NCI-H526 treated with DMSO at 0.1 percent for 48 hours (cell line): ENCODE measurements around the gene SERPINF2.
"Not testable (repeated sequence)": the region's sequence is repeated elsewhere in the genome, so short reads cannot be mapped to it uniquely, and the experiment has no call there.

ENCODE experiments used
- DNase-seq: peaks from one replicate; lab custom pipeline; 2025; lab: John Stamatoyannopoulos, UW

SERPINF2 gene

DNA sequence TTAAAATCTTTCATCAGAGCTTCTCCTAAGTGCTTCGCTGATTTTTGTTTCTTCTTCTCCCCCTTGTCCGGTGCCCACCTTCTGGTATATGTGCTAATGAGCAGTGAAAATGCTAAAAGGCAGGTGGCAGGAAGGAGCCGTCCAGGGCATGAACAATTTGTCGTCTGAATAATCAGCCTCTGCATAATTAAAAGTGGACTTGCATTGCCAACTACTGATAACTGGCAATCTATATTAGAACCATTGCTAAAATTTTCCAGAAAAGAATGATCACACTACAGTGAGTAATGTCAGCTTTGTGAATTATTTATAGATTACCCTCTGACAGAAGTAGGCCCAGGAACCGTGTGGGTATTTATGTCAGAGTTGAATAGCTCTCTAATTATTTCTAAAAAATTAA is 47.3 kb downstream of the SERPINF2 start:
- no peak for DNase-seq

DNA sequence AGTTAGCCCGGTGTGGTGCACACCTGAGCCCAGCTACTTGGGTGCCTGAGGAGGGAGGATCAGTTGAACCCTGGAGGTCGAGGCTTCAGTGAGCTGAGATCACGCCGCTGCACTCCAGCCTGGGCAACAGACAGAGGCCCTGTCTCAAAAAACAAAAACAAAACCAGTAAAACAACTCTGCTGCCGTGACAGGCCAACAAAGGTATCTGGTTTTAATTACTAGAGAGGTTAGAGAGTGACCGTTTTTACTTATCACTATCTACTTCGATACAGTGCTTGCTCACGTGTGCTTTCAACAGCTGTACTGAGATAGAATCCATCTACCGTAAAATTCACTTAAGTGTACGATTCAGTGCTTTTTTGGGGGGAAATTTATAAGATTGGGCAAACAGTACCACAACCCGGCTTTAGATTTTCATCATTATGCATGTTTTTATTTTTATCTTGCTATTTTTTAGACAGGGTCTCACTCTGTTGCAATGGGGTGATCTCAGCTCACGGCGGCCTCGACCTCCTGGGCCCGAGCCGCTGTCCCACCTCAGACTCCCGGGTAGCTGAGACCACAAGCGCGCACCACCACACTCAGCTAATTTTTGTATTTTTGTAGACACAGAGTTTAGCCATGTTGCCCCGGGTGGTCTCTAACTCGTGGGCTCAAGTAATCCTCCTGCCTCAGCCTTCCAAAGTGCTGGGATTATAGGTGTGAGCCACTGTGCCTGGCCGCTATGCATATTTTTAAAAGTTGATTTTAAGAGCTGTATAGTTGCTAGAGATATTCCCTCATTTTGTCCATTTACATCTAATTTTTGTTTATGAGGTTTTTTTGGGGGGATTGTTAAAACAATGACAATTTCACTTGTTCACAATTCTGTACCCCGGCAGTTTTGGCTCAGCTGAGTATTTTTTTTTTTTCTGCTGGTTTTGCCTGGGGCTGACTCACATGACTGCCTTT is 50.1 kb downstream of the SERPINF2 start:
- DNase-seq: peak; percentile 4

DNA sequence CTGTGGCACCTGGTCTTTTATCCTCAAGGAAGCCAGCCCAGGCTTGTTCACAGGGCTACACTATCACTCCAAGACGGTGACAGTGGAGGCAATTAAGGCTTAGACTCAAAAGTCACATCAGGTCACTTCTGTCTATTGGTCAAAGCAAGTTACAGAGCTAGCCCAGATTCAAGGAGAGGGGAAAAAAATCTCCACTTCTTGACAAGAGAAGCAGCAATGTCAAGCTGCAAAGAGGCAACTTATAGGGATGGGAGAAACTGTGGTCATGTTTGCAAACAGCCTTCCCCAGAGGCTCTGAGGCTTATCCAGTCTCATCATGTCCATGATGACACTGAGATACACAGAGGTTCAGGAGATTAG is 50.8 kb downstream of the SERPINF2 start:
- DNase-seq: peak; percentile 1

DNA sequence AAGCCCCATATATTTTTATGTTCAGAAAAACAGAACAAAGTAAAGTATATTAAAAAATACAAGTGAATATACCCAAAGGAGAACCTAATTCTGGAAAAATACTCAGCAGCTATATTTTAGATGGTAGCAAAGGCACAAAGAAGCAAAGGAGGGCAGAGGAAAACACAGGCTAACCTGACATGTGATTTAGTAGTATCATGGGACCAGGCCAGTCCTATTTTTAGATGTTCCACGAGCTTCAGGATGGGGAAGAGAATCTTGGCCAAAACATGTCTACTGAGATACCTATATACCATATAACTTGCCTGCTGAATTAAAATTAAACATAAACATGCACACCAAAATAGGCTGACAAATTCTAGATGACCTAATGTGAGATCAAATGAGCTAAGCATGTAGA is 54.1 kb downstream of the SERPINF2 start:
- DNase-seq: no peak

DNA sequence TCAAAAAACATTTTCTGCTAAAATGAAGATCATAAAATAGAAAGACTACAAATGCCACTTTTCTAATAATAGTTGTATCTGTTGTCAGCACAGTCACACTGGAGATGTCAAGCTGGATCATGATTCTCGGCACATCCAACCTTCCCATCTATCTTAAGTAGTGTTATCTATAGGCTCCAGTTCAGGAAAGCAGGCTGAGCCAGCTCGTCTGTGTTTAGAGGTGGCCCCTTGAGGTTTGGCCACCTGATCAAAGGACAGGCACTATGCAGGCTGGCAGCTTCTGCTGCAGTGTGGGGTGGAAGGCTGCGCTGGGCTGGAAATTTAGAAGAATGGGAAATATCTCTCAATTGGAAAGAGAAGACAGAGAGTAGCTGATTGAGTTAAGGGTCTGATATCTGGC is 54.7 kb downstream of the SERPINF2 start:
- DNase-seq: no peak

DNA sequence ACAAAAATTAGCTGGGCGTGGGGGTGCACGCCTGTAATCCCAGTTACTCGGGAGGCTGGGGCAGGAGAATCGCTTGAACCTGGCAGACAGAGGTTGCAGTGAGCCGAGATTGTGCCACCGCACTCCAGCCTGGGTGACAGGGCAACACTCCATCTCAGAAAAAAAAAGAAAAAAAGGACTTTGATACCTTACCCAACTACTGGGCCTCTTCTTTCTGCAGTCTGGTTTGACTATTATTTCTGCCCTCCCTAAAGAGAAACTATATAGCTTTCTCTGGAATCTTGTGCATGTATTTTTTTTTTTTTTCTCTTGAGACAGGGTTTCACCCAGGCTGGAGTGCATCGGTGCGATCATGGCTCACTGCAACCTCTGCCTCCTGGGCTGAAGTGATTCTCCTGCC is 55.2 kb downstream of the SERPINF2 start:
- not testable (repeated sequence) for DNase-seq

DNA sequence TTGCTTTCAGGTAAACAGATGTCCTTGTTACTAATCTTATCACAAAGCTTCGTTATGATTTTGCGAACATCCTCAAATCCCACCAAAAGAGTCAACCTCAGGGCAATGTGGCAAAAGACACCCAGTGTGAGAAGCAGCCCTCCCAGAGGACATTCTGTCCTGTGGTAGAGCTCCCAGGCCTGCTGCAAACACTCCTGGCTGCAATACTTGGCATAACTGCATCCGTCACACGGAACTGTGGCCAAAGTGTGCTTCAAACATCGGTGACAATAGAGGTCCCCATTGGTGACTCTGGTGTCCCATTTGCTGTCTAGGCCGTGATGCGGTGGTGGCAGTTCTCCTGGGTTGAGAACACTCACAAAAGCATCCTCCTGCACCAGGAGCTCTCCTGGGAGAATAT is 57.6 kb downstream of the SERPINF2 start:
- DNase-seq: no peak

DNA sequence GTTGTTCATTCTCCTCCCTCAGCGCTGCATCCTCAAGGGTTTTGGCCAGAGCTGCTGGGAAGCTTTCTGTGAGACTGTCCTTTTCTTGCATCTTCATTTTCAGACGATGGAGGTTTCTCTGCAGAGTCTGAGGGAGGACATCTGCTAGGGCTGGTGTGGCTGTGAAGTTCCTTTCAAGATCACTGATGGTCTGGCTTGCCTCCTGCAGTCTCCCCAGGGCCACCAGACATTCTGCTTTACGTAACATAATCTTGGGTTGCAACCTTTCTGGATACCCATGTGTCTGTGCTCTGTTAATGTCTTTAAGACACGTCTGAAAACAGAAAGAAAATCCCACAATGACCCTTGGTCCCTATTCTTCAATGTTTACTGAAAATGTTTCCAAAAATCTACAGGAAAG is 58.0 kb downstream of the SERPINF2 start:
- DNase-seq: no peak

DNA sequence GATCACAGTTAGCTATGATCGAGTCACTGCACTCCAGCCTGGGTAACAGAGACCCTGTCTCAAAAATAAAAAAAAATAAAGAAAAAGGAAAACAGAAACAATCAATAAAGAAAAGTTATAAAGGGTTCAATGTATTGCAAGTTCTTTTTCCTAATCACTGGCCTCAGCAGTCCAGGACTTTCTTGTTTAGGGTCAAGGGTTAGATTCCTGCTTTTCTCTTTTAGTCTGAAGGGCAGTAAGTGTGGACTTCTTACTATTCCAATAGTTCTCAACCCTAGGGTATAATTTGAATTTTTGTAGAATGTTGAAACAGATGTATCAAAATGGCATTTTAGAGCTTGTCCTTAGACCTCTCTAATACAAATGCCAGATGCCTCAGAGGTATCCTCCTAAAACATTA is 59.8 kb downstream of the SERPINF2 start:
- DNase-seq: no peak

DNA sequence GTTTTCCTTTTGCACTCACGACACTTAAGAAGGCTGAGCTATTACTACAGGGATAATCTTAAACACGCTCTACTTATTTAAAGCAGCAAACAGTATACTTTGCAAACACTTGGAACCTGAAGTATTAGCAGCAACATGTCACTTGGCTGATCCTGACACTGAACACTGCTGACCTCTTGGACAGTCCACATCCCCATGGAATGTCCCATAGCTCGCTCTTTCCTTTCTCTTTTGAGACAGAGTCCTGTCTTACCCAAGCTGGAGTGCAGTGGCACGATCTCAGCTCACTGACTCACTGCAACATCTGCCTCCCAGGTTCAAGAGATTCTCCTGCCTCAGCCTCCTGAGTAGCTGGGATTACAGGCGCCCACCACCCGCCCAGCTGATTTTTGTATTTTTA is 60.6 kb downstream of the SERPINF2 start:
- no peak for DNase-seq
